GDM1 (cell line): Measurements from ENCODE around the gene SHC3.

Source experiments
- DNase-seq: peaks from one replicate; lab custom pipeline; 2025; lab: John Stamatoyannopoulos, UW

SHC3 gene

GRCh38 chr9:89186960-89187359, 8.3 kb upstream of the SHC3 start:
- DNase-seq, result no peak

DNA sequence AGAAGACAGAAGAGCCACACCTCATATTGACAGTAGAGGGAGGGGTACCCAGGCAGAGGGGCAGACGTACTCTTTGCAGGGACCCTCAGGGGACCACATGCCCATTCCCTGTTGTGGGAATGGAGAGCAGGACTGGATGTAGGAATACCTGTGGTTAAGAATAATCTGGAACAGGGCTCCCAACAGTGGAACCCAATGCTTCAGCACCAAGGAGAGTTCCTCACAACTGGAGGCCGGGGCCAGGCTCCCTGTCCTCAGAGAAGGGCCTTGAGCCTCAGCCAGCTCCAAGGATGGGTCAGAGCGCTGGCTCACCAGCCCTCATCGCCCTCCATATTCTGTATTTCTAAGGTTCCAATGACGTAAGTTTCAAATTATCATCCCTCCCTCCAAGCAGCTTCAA, 7.4 kb upstream of the SHC3 start:
- no peak for DNase-seq

DNA sequence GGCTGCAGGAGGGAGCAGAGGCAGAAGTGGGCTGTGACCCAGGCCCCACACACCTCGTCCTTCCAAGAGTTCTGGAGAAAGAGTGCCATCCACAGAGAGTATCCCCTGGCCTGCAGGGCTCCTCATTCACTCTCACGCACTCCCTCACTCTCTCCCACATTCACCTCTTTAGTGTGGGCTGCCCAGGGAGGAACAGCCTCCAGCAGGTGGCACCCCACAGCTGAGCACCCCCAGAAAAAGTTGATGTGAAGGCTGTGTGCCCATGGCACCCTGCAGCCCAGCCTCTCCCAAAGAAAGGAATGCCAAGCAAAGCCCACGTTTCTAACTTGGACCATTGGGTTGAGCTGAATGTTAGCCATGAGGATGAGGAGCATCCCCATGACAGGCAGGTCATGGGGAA, 4.5 kb upstream of the SHC3 start:
- no peak for DNase-seq

DNA sequence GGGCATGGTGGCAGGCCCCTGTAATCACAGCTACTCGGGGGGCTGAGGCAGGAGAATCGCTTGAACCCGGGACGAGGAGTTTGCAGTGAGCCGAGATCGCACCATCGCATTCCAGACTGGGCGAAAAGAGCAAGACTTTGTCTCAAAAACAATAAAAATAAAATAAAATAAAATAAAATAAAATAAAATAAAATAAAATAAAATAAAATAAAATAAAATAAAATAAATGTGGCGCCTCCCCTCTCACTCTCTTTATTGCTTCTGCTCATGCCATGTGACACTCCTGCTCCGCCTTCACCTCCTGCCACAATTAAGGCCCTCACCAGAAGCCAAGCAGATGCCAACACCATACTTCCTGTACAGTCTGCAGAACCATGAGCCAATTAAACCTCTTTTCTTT, 3.8 kb upstream of the SHC3 start:
- DNase-seq, result no peak

DNA sequence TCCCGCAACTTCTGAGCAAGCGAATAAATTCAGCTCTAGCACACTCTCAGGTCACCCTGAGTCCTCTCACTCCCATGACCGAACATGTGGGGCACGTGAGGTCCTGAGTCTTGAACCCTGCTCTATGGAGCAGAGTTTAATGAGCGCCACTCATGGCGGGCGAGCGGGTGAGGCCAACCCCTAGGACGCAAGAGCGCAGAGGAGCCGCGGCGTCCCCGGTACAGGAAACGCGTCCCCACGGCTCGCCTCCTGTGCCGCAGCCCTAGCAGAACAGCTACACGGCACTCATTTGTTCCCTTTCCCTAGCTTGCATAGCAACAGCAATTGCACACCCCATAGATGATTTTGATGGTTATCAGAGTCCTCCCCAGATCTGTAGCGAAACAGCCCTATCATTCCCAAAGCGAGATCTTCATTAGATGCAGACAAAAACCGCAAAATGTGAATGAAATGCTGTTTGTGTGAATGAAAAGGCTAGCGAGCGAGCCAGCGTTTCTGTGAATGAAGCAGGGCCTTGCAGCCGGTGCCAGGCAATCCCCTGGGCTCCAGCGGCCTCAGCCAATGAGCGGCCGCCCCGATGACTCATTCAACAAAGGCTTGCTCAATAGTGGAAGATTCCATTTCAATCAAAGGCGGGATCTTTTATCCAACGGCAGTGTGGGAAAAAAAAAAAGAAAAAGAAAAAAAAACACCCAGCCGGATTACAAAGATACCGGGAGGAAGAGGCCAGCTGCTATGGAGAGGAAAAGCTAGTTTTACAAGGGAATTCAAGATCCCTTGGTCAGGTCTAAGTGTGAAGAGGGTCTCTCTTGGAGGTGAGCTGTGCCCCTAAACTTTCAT, 1.5 kb upstream of the SHC3 start:
- peak; percentile 10 for DNase-seq

DNA sequence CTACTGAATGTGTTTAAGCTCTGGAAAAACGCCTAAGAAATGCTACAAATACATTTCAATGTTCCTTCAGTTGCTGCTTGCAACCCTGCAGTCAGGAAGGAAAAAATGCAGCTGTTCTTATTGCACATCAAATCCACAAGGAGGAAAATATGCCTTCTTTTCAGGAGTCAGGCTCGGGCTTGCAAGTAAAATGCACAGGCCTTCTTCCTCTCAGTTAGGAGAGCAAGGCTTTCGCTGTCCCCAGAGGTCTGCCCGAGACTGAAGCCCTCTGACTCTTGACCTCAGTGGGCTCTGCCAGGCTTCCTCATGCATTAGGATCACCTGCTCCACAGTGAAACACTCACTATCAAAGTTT, 899 bp upstream of the SHC3 start:
- no peak for DNase-seq

DNA sequence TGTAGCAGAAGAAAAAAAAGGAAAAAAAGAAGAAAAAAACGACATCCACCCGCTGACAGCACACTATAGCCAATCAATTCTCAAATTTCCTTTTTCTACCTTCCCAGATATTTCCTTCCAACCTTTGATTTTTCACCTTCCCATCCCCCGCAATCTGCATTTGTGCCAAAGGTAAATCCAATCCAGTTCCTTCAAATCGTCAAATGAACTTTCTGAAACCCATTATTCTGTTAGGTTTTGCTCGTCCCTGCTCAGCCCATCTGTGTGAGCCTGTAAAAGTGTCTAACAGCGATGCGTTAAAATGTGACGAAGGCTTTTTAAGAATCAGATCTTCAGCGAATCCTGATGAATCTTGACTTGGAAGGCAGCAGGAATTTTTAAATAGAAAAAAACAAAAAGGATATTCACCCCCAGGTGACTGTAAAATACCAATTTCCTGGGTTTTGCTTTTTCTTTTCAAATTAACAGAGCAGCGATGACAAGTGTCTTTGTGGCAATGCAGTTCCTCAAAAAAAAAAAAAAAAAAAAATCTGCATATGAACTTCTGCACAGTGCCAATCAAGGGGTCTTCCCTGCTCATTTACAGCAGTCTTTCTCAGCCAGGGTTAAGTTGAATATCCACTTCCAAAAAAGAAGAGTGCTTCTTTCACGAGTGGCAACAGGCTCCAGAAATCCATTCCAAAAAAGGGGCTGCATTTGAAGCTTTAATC, 367 bp upstream of the SHC3 start:
- DNase-seq, result no peak

DNA sequence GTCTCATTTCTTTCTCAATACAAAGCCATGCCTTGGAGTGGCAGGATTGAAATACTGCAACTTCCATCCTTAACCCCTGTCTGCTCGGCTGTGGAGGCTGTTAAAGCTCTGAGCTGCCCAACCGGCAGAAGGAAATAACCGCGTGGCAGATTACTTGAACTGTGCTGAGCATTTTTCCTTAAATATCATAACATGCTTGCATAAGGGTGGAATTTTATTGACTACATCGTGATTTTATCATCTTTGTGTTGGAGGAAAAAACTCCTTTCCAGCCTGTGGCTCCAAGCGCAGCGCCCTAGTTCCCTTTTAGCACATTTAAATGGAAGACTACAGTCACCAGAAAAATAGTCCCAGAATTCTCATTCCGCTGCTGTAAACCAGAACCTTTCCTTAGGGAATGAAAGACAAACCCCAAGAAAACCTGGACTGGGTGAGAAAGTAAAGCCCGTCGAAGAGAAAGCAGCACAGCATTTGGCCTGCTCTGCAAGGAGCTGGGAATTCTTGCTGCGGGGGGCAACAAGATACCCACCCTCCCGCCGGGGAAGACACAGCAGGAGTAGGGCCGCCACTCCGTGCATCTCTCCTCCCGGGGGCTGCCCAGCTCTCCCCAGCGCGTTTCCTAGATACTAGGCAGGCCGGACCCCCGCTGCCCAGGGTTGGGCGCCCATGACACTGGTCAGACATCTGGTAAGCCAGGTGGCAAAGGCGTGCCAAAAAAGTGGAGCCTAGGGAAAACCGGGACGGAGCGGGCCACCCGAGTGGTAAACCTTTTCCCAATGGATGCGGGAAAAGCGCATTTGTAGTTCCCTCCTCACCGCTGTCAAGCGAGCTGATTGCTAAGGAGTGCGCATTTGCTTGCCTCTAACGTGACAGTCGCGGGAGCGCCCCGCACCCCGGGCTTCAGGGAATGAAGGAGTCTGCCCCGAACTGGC, 1.3 kb downstream of the SHC3 start:
- no peak for DNase-seq

DNA sequence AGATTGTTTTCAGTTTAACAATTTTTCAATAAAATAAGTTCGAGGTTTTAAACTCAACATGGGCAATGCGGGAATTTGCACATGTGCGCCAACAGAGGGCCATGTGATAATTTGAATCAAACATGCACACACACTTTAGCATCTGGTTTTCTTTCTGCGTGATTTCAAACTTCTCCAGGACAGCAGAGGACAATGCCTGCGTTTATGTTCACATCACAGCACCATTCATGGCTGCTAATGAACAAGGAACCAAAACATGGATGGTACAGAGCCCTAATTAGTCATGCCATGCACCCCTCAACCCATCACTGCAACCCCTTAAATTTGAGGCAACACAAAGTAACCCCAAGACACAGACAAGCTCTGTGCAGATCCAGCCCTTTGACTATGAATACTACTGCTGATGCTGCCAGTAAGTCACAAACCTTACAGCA, 2.8 kb downstream of the SHC3 start:
- DNase-seq, result no peak

- DNase-seq, result no peak
Measured at GRCh38 chr9:89174291-89174690, 4.3 kb downstream of the SHC3 start.

DNA sequence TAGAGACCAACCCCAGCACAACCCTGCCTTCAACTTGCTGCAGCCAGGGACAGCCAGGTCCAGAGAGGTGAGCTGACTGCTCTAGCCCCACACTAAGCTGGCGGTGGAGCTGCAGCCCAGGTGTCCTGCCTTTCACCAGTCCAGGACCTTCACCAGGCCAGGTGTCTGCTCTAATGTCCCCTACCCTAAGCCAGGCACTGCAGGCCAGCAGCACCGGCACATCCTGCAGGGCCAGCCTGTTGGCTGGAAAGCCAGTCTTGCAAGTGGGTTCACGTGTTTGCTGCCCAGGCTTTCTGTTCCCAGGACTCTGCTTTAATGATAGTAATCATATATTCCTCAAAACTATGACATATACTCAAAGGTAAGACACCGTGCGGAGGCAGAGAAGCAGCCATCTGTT, 5.5 kb downstream of the SHC3 start:
- DNase-seq, result no peak

GRCh38 chr9:89172398-89172797, 6.2 kb downstream of the SHC3 start:
- no peak for DNase-seq

GRCh38 chr9:89171693-89172092, 6.9 kb downstream of the SHC3 start:
- DNase-seq, result no peak

DNA sequence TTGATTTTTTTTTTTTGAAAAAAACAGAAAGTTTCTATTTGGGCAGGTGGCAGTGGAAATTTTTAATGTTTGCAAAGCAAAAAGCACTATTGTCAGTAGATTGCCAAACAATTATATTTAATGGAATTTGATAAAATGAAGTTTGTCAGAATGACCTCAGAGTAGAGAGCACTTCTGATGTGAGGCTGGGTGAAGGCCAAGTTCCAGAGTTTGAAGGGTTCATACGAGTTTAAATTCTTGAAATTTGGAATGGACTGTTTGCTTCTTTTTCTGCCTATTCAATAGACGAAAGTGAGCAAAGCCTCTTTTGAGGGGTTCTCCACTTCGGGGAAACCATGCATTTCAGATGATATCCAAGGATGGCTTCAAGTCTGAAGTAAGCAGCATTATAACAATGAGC, 7.4 kb downstream of the SHC3 start:
- DNase-seq, result no peak

DNA sequence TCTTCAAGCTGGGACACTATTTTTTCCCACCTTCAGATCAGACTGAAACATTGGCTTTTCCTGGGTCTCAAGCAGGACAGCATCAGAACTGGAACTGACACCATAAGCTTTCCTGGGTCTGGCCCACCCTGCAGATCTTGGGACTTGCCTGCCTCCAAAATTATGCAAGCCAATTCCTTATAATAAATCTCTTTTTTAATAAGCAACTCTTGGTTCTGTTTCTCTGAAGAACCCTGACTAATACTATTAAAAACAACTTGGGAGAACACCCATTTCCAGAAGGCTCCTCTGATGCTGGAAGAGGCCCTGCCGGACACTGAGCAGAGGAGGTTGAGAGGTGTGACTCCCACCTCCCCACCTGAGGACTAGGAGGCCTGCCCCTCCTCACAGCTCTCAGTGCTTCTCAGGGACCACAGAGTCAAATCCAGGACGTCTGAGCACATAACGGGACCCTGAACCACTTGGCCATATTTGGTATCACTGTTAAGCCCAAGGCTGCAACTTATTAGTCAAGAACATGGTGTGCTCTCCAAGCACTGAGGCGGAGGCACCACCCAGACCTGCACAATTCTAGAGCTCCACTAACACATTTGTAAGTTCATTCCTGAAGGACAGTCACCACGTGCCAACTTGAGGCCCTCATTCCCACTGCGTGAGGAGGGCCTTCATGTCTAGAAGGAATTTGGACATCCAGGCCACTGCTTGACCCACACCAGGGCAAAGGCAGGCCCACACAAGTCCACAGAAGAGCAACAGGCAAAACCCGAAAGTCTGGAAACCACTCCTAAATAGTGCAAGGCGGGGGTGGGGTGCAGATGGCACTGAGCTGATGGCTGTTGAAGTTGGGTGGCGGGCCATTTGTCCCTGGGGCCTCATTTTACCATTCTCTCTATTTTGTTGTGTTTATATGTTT, 9.5 kb downstream of the SHC3 start:
- DNase-seq, result no peak

DNA sequence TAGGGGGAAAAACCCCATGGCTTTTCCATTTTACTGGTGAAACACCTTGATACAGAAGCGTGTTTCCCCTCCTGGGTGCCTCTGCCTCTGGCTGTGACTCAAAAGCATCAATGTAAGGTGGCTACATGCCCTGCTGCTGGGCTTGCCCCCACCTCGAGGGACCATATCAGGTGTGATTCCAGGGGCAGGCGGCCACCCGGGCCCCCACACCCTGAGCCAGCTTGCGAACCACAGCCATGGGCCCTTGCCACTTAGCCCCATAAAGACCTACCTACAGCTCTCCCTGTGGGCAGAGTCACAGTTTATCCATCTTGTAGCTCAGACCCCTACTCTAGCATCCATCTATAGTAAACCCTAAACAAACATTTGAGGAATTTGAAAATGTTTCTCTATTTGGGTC, 10.8 kb downstream of the SHC3 start:
- no peak for DNase-seq

DNA sequence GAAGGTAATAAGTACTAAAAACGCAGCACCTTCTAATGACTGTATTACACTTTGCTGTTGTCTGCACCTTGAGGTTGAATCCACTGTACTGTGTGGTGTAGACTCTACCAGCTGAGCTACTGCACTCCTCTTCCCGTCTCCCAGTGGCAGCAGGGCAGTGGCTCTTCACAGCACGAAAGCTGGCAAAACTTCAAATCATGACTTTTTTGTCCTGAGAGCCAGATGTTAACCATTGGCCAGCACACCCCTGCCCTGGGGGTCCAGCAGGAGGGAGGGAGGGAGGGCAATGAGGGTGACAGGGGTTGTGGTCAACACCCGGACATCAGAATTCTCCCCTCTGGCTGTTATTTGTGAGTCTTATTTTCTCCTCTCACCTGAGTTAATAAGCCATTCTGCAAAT, 11.8 kb downstream of the SHC3 start:
- DNase-seq, result no peak

DNA sequence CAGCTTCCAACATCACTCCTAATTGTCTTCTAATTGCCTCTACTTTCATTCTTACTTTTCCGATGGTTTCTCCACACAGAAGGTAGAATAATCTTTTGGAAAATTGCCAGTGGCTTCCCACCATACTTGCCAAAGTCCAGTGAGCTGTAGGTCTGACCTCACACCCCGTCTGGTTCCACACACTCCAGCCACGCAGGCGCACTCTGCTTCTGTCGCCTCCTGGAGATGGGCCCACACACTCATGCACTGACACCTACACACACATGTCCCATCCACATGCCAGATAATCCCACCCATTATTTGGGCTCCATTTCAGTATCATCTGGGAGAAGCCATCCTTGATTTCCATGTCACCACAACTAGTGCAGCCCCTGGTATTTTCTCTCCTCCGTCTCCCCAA, 12.7 kb downstream of the SHC3 start:
- no peak for DNase-seq

- no peak for DNase-seq
Measured at GRCh38 chr9:89165341-89165740, 13.3 kb downstream of the SHC3 start.

GRCh38 chr9:89161221-89161620, 17.4 kb downstream of the SHC3 start:
- no peak for DNase-seq

DNA sequence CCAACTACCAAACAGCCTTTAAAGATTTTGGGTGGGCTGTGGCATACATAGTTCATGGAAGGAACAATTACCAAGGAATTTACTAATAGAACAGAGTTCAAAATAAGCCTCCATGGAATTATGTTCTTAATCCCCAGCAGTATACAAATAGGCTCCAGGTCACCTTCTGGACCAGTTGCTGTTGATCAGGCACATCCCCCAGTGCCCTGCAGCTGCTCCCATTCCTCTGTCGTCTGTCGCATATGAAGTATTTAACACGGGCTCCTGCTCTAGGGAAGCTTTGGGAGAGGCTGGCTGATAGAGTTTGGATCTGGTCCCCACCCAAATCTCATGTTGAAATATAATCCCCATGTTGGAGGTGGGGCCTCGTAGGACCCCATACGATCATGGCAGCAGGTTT, 17.8 kb downstream of the SHC3 start:
- no peak for DNase-seq
